Progenitor cell of endocrine pancreas (in vitro differentiated cells): ENCODE measurements around the gene THAP10. TPM values are rescaled to one million over a fixed set of nuclear protein-coding genes. Genes with fewer than 3 reads are reported as not detected.

Source experiments
- DNase-seq: peaks from one replicate; pipeline ENCODE4 v3.0.0; 2021; ENCODE audit warnings: low spot score; ENCODE audit not compliant: unreplicated experiment
- H3K27ac Mint-ChIP-seq: 2 replicates; pipeline ENCODE4 v1.8.0; 2021; ENCODE audit warnings: mild to moderate bottlenecking, moderate library complexity, mixed read lengths
- H3K27me3 Mint-ChIP-seq: 2 replicates; pipeline ENCODE4 v1.8.0; 2021; ENCODE audit warnings: mixed read lengths
- H3K36me3 Mint-ChIP-seq: 2 replicates; pipeline ENCODE4 v1.8.0; 2022; ENCODE audit warnings: mixed read lengths; ENCODE audit not compliant: insufficient read depth
- H3K4me1 Mint-ChIP-seq: 2 replicates; pipeline ENCODE4 v1.8.0; 2021; ENCODE audit warnings: low read depth, mixed read lengths
- H3K4me3 Mint-ChIP-seq: 2 replicates; pipeline ENCODE4 v1.8.0; 2021; ENCODE audit warnings: low read depth, mild to moderate bottlenecking, moderate library complexity, mixed read lengths
- H3K9me3 Mint-ChIP-seq: 2 replicates; pipeline ENCODE4 v1.8.0; 2021; ENCODE audit warnings: low read depth, mixed read lengths
- total RNA-seq: library from RNA; stranded (reverse); gene quantifications from 2 replicates; pipeline ENCODE4 v1.2.1, GENCODE V29; 2021
- TF ChIP-seq, protein P1 (sequence below): fragments of 200-600 bp; sonication (generic); IDR thresholded peaks from one replicate; pipeline ENCODE4 v1.5.0; 2021; ENCODE audit warnings: antibody characterized with exemption, mild to moderate bottlenecking; ENCODE audit not compliant: unreplicated experiment

The THAP10 gene
- total RNA-seq, 1 donor from 2014 or later: 4.5 TPM

DNA sequence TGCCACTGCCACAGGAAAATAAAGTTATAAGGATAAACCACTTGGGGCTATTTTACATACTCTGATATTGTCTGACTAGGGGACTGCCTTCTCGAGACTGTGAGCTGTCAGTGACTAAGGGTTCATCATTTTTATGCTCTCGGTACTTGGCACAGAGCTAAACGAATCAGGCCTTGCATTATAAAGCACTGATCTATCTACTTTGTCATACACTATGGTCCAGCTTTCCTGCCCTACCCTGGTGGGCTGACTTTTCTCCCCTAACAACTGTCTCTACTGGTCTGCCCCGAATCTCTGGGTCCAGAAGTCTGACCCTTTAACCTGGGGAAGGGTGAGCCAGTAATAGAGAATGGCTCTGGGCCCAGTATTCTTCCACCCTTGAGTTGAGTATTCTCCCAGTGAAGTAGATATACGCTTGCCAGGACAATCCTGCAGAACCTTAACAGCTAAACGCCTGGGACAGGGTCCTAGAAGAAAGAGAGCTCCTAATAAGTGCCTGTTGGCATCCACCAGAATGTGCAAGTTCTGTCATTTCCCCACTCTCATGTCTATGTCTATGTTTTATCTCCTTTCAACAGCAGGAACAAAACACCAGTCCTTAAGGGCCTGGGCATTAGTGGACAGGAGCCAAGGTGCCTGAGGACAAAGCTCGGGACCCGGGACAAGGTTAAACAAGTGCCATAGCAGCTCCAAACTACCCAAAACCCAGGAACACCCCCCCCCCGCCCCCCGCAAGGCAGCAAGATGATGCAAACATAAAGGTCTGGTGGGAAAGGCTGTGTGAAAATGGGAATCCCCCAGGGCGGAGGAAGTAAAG is 39.5 kb downstream of the THAP10 start:
- Mint-ChIP-seq H3K4me3 (peak overlapping the region; percentile 85), H3K9me3 (no peaks in the 10 kb centered on the region), H3K36me3 (peaks cover 5% of the 10 kb centered on the region), H3K27me3 (peaks cover 17% of the 10 kb centered on the region), H3K27ac (peak overlapping the region; percentile 93), H3K4me1 (peaks cover 9% of the 10 kb centered on the region)
- DNase-seq: no peak
- TF ChIP-seq, protein P1, sequence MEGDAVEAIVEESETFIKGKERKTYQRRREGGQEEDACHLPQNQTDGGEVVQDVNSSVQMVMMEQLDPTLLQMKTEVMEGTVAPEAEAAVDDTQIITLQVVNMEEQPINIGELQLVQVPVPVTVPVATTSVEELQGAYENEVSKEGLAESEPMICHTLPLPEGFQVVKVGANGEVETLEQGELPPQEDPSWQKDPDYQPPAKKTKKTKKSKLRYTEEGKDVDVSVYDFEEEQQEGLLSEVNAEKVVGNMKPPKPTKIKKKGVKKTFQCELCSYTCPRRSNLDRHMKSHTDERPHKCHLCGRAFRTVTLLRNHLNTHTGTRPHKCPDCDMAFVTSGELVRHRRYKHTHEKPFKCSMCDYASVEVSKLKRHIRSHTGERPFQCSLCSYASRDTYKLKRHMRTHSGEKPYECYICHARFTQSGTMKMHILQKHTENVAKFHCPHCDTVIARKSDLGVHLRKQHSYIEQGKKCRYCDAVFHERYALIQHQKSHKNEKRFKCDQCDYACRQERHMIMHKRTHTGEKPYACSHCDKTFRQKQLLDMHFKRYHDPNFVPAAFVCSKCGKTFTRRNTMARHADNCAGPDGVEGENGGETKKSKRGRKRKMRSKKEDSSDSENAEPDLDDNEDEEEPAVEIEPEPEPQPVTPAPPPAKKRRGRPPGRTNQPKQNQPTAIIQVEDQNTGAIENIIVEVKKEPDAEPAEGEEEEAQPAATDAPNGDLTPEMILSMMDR: no peak

DNA sequence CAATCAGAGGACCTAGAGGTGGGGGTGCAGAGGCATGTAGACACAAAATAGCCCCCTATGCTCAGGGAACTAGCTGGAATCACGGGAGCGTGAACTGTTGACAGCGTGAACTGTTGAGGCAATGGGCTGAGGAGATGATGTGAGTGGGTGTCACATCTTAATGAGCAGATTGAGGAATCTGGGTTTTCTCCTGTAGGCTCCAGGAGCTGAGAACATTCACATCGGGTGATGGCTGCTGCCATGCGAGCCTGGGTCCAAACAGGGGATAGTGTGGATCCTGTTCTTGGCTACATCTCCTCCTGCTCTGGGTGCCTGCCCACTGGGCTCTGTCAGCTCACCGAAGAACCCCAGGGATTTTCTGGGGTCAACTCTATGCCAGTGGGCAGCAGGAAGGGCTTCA is 40.3 kb downstream of the THAP10 start:
- Mint-ChIP-seq H3K4me1 (peaks cover 9% of the 10 kb centered on the region), H3K27ac (no peak overlapping the region), H3K27me3 (peaks cover 13% of the 10 kb centered on the region), H3K4me3 (no peak overlapping the region), H3K9me3 (no peaks in the 10 kb centered on the region), H3K36me3 (peaks cover 5% of the 10 kb centered on the region)
- TF ChIP-seq, protein P1: no peak
- no peak for DNase-seq

DNA sequence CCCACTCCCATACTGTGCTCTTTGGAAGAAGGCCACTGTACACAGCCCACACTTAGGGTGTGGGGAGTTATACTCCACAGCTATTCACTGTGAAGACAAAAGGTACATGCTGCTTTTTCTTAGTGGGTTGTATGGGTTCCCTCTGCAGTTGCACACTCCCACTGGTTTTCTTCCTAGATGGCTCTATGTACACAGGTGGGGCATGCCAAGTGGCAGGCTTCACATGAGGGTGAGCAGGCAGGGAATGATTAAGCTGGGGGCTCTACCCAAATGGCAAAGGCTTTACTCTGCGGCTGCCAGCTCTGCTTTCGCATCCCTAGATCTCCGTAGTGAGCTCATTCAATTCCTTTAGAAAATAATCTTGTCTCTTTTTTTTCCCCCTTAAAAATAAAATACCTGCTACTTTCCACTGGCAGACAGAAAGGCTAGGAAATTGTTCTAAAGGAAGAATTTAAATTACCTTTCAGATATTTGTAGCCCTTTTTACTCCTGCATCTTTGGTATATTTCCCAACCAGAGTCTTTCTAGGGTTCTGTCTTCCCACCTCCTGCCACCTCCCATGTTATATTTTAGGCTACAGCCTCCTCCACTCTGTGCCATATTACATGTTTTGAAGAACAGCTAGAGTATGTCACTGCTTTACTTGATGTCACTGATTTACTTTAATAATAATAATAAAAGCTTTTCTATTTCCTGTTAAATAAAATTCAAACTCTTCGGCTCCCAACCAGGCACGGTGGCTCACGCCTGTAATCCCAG is 46.5 kb downstream of the THAP10 start:
- H3K36me3 Mint-ChIP-seq: peaks cover 12% of the 10 kb centered on the region
- no peak for DNase-seq
- no peaks in the 10 kb centered on the region for H3K27me3 Mint-ChIP-seq
- H3K27ac Mint-ChIP-seq: no peak overlapping the region
- no peaks in the 10 kb centered on the region for H3K4me1 Mint-ChIP-seq
- H3K9me3 Mint-ChIP-seq: no peaks in the 10 kb centered on the region
- TF ChIP-seq, protein P1: no peak
- H3K4me3 Mint-ChIP-seq: no peak overlapping the region

DNA sequence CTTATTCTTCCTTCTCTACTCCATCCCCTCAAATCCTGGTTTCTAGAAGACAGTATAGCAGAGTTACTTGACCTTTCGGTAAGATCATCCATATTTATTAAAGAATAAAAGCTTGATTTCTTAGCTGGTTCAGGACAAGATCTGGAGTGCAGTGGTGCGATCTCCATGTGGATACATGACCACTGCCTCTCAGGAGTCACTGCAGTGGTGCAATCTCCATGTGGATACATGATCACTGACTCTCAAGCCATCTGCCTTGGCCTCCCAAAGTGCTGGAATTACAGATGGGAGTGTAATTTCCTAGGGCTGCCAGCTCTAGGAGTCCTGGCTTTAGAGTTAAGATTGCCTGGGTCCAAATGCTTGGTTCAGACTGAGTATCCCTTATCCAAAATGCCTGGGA is 54.8 kb downstream of the THAP10 start:
- Mint-ChIP-seq H3K4me3 (no peak overlapping the region), H3K4me1 (peaks cover 9% of the 10 kb centered on the region), H3K27ac (no peak overlapping the region), H3K9me3 (peaks cover 2% of the 10 kb centered on the region), H3K27me3 (no peaks in the 10 kb centered on the region), H3K36me3 (peaks cover 37% of the 10 kb centered on the region)
- DNase-seq: no peak
- TF ChIP-seq, protein P1: no peak

DNA sequence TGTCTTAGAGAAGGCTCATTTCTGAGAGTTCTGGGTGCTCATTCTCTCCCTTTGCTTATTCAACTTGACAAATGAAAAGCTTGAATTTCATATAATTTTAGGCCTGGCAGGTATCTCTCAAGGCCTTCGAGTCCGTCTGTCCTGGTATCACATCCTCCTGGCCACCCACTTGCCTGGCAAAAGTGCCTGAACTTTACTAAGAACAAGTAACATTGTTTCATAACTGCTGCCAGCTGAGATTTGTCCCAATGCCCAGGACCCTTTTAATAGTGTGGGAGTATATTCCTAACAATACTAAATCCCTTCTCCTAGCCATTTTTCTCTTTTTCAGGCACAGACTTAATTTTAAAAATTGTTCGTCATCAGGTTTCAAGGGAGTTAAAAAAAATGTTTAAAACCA is 56.4 kb downstream of the THAP10 start:
- DNase-seq: no peak
- Mint-ChIP-seq H3K4me3 (no peak overlapping the region), H3K27ac (no peak overlapping the region), H3K36me3 (peaks cover 40% of the 10 kb centered on the region), H3K4me1 (peaks cover 9% of the 10 kb centered on the region), H3K27me3 (no peaks in the 10 kb centered on the region), H3K9me3 (peaks cover 2% of the 10 kb centered on the region)
- TF ChIP-seq, protein P1: no peak
